GM21737 (cell line): Measurements from ENCODE around the gene TNFSF8.

Source experiments
- ATAC-seq: cut with Tn5 transposase; IDR thresholded peaks from one replicate; pipeline ENCODE4 v1.9.1; 2021; ENCODE audit warnings: mild to moderate bottlenecking, moderate library complexity; ENCODE audit not compliant: unreplicated experiment

TNFSF8 gene

GRCh38 chr9:114937516-114937915 lies 7.1 kb upstream of the TNFSF8 start:
- no peak for ATAC-seq

- no peak for ATAC-seq
These were observed 6.2 kb upstream of the TNFSF8 start for GRCh38 chr9:114936581-114936980.

- ATAC-seq: no peak
These were observed 4.7 kb upstream of the TNFSF8 start for GRCh38 chr9:114935119-114935518.

GRCh38 chr9:114932502-114932901 lies 2.1 kb upstream of the TNFSF8 start:
- ATAC-seq: no peak

- ATAC-seq: no peak
These were observed 1.0 kb upstream of the TNFSF8 start for GRCh38 chr9:114931407-114931806.

GRCh38 chr9:114929201-114929600 lies 1.2 kb downstream of the TNFSF8 start:
- no peak for ATAC-seq

- no peak for ATAC-seq
These were observed 1.7 kb downstream of the TNFSF8 start for GRCh38 chr9:114928671-114929070.

GRCh38 chr9:114928136-114928535 lies 2.3 kb downstream of the TNFSF8 start:
- no peak for ATAC-seq

- ATAC-seq: no peak
These were observed 4.7 kb downstream of the TNFSF8 start for GRCh38 chr9:114925672-114926071.

- ATAC-seq: no peak
These were observed 5.4 kb downstream of the TNFSF8 start for GRCh38 chr9:114925039-114925438.

GRCh38 chr9:114924327-114924726 lies 6.1 kb downstream of the TNFSF8 start:
- ATAC-seq: no peak

GRCh38 chr9:114923918-114924317 lies 6.5 kb downstream of the TNFSF8 start:
- ATAC-seq: no peak

GRCh38 chr9:114921171-114921570 lies 9.2 kb downstream of the TNFSF8 start:
- no peak for ATAC-seq

GRCh38 chr9:114919611-114920010 lies 10.8 kb downstream of the TNFSF8 start:
- no peak for ATAC-seq

- no peak for ATAC-seq
These were observed 13.9 kb downstream of the TNFSF8 start for GRCh38 chr9:114916481-114916880.

GRCh38 chr9:114914139-114914538 lies 16.3 kb downstream of the TNFSF8 start:
- no peak for ATAC-seq

GRCh38 chr9:114913656-114914055 lies 16.7 kb downstream of the TNFSF8 start:
- no peak for ATAC-seq

- no peak for ATAC-seq
These were observed 17.2 kb downstream of the TNFSF8 start for GRCh38 chr9:114913217-114913616.

GRCh38 chr9:114911167-114911821 lies 19.1 kb downstream of the TNFSF8 start:
- no peak for ATAC-seq

- ATAC-seq: no peak
These were observed 19.9 kb downstream of the TNFSF8 start for GRCh38 chr9:114910541-114910940.

- no peak for ATAC-seq
These were observed 20.7 kb downstream of the TNFSF8 start for GRCh38 chr9:114909661-114910060.

GRCh38 chr9:114908805-114909448 lies 21.5 kb downstream of the TNFSF8 start:
- ATAC-seq: no peak
